Umbilical cord (tissue), 2 donors: ENCODE results near the gene OSBPL3. TPM values are rescaled to one million over a fixed set of nuclear protein-coding genes. Genes with fewer than 3 reads are reported as not detected.
"Not testable (repeated sequence)": the region's sequence is repeated elsewhere in the genome, so short reads cannot be mapped to it uniquely, and the experiment has no call there.

Source experiments
- DNase-seq: peaks from one replicate; pipeline ENCODE4 v3.0.0-alpha.2; 2015; ENCODE audit warnings: low spot score
- total RNA-seq: library from RNA; depleted of rRNA; stranded (reverse); fragments of >200 nt; gene quantifications from one replicate; pipeline ENCODE4 v1.2.3, GENCODE V29; 2014; ENCODE audit warnings: low replicate concordance; ENCODE audit not compliant: insufficient read depth

The OSBPL3 gene
- total RNA-seq, 1 donor from 2014 or later: 24.6 TPM

GRCh38 chr7:24922099-24922773 lies 57.7 kb downstream of the OSBPL3 start:
- DNase-seq: no peak

DNA sequence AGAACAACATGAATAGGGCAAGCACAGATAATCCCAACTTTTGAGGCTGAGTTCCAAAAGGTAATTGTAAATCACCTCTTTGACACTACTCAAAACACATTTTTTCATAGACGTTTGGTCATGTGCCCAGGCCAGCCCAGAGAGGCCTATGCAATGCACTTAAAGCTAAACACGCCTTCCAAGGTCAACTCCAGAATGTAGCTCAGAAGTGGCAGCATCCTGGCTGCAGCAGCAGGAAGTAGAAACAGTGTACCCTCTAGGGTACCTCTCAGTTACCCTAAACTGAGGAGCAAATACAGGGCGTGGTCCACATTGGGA lies 58.7 kb downstream of the OSBPL3 start:
- no peak for DNase-seq

- no peak for DNase-seq
These were observed 59.3 kb downstream of the OSBPL3 start for GRCh38 chr7:24920451-24921361.

- DNase-seq: no peak
These were observed 62.3 kb downstream of the OSBPL3 start for GRCh38 chr7:24917510-24918239.

- no peak for DNase-seq
These were observed 63.4 kb downstream of the OSBPL3 start for GRCh38 chr7:24916463-24917040.

DNA sequence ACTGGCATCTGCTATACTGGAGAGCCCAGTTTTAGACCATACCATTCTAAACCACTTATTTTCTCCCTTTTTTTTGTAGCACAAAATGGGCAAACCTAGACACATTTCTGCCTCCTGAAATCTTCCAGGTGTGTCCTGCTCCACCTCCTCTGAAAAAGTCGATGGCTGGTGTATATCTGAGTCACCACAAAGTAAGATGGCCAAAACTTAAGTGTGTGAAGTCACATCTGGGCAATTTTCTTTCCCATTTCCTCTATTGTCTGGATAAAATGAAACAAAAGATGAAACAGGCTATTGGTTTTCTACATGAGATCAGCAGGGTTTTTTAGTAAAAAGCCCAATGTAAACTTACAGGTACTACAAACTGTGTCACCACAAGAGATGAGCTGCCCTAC lies 65.5 kb downstream of the OSBPL3 start:
- no peak for DNase-seq

- DNase-seq: no peak
These were observed 66.0 kb downstream of the OSBPL3 start for GRCh38 chr7:24913801-24914464.

DNA sequence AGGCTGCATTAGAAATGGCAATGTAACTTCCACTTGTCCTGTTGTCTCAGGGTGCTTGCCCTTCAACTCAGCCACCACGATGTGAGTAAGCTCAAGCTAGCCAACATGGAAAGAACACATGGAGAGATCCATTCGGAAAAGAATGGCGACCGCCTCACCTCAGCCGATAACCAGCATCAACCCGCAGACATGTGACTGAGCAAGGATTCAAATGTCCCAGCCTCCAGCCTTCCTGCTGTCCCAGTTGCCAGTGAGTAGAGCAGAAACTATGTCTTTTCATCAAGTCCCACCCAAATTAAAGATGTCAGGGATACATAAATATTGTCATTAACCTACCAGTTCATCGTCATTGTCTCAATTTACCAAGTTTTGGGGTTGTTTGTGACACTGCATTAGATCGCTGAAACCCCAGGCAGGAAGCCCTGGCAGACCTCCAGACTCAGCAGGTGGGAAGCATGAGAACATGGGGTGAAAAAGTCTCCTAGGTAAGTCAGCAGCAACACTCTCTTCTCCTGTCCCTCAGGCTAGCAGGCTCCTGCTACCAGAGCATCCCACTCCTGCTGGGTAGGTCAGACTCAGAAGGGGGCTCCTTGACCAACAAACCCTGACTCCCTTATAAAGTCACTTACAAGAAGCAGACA lies 67.0 kb downstream of the OSBPL3 start:
- DNase-seq: no peak

DNA sequence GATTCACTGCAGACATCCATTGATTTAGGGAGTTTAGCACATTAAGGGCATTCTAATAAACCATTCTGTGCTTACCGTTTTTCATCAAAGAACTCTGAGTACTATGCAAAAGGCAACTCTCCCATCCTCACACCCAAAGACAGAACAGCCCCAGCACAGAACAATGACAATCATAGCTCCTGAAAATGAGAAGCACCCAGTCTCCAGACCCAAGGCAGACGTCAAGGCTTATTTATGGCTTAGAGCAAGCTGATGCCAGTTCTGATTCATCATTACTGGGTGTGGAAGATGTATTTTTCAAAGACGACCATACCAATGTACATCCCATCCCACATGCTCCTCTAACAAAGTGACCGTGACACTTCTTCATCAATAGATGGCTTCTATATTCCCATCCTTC lies 67.6 kb downstream of the OSBPL3 start:
- no peak for DNase-seq

DNA sequence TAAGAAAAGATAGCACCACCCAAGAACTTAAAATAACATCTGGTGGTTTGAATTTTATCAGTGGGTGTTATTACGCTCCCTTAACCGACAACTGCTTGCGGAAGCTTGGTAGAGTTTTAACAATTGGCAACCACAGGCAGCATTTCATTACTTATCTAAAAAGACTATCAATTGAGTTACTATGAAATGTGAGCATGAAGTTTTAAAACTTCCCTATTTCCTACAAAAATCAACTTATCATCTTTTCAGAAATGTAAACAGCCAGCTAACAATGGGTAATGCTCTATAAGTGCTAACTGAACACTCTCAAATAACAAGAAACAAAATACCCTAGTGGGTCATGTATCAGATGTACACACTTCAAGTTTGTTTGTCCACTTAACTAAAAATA lies 68.8 kb downstream of the OSBPL3 start:
- DNase-seq: no peak

GRCh38 chr7:24910551-24911212 lies 69.3 kb downstream of the OSBPL3 start:
- DNase-seq: no peak

DNA sequence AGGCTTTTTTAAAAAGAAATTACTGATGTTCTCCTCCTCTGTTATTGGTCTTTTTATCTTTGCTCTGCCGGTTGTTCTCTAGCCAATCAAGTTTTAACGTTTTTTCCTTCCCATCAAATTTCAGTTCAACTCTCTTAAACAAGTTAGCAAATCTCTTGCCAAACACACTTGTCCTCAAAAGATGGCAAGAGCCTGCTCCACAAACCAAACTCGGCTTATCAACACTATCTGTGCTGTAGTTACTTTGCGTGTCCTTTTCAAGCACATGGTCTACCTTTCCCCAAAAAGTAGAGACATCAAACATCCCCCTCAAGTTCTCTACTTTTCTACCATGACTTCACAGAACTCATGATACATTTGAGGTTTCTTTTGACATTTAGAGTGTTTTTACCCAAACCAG lies 71.3 kb downstream of the OSBPL3 start:
- DNase-seq: no peak

GRCh38 chr7:24908166-24908565 lies 71.8 kb downstream of the OSBPL3 start:
- DNase-seq: no peak

- no peak for DNase-seq
These were observed 72.6 kb downstream of the OSBPL3 start for GRCh38 chr7:24907311-24907886.

DNA sequence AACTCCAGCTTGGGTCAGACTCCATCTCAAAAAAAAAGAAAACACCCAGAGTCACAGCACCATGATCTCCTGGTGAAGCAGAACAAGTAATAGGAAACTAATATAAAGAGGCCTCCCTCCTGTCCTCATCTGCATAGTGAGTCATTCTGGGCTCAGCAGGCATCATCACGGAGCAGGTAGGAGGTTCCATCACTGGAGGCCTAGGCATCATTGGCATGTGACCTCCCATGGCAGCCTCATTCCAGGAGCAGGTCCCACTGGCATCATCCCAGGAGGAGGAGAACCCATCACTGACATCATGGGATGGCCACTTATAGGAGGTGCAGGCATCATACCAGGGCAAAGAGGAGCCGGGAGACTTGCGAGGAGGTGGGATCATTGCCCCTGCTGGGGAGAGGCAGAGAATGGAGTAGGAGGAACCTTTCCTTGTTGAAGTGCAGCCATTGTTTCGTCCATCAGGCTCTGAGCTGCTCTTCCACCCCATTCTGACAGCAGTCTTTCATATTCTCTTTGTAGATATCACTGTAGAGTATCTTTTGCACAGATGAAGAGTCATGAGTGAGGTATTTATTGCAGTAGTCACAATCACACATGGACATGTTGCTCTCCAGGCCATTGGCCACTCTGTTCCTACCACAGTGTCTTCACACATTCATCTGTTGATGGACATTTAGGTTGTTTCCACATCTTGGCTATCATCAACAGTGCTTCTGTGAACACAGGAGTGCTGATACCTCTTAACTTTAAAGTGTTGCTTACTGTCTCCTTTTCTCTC lies 73.8 kb downstream of the OSBPL3 start:
- DNase-seq: no peak

DNA sequence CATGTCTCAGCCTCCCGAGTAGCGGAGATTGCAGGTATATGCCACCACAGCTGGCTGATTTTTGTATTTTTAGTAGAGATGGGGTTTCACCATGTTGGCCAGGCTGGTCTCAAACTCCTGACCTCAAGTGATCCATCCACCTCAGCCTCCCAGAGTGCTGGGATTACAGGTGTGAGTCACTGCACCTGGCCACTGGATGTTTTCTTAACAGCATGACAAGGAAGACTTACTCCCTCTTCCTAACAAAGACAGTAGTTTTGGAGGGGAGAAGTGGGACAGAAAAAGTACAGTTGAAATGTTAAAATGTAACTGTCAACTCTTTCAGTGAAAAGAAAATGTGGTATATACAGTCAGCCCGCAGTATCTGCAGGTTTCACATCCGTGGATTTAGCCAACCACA lies 76.0 kb downstream of the OSBPL3 start:
- not testable (repeated sequence) for DNase-seq

DNA sequence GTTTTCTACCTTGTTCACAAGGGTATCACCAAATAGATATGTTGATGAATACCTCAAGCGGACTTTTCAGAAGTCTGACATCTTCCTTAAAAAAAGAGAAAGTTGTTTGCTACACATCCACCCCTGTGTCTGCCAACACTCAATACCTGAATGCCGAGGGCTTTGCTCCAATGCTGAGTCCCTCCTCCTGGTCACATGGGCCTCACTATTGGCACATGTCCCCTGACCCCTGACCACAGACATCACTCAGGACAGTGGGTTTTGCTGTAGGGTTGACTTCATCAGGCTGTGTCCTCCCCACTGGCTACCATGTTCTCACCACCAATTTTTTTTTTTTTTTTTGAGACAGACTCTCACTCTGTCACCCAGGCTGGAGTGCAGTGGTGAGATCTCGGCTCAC lies 76.4 kb downstream of the OSBPL3 start:
- DNase-seq: no peak

DNA sequence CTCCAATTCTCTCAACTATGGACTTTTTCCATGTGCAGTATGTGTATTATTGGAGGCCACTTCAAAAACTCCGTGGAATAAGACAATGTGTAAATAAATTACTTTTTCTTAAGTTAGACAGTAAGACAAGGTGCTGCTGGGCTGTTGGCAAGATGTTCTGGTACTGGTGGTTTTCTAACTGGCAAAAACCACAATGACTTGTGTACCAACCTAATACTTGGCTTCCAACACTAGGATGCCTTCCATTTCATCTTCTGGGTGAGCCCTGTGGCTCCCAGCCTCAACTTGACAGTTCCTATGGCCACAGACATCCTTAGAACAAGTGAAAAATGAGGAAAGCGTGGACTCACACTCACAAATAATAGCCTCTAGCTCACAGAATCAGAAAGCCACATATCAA lies 77.0 kb downstream of the OSBPL3 start:
- no peak for DNase-seq

GRCh38 chr7:24902276-24902675 lies 77.7 kb downstream of the OSBPL3 start:
- DNase-seq: no peak
